HG03139 (cell line): ENCODE results near the gene HAS3.
"Not testable (repeated sequence)": the region's sequence is repeated elsewhere in the genome, so short reads cannot be mapped to it uniquely, and the experiment has no call there.

Experiments
- ATAC-seq: cut with Tn5 transposase; IDR thresholded peaks from one replicate; pipeline ENCODE4 v1.9.1; 2021; ENCODE audit not compliant: unreplicated experiment

HAS3 gene

DNA sequence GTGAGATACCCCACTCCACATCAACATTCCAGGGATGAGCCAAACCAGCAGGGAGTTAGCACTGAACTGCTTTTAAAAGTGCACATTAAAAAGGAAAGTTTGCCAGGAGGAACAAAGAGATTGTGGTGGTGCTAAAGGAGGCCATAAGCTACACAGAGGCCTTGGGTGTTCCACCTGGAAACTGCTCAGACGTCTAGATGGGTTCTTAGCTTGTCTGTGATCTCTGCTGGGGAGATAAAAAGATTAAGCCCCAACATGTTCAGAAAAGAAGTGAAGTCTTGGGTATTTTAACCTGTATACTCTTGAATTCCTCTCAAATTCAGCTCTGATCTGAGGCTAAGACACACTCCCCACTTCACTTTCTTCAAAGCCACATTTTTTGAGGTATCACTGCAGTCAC is 10.4 kb downstream of the HAS3 start:
- no peak for ATAC-seq

DNA sequence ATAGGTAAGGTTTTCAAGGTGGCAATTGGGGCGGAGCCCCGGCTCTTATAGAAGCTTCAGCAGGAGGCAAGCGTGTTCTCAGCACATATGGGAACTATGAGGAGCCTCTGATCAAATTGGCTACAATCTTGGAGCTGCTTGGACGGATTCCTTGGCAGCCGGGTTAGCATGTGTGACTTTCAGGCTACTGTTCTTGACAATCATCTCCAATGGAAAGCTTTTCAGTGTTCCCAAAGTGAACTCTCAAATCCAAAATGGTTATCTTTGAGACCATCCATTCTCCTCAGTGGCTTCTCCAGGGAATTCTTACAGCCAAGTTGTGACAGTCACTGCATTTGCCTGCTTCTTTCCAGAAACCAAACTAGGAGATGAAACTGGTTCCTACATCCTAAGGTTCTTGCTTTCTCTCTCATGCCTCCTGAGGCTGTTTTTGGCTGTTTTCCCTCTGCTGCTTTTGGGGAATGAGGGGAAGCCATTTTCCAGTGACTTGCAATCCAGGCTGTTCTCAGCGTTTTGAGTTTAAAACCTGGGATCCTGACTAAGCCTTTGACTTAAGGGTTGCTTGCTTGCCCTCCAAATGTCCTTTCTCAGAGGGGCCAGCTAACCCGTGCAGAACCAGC is 10.9 kb downstream of the HAS3 start:
- no peak for ATAC-seq

DNA sequence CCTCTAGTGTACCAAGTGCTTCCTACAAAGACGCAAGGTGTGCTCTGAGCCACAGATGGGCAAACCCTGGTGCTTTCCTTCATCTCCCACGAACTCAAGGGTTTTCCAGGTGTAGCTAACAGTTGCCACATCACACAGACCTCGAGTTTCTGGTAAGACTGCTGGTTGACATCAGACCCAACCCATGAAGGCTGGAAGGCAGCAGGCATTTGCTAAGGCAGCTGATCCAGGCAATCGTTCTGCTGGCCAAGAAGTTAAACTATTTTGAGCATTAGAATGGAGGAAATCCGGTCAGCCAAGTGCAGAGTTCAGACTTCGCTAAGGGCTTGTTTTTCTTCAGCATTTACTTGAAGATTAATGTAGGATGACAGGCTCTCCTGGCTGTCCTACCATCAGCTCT is 11.5 kb downstream of the HAS3 start:
- no peak for ATAC-seq

DNA sequence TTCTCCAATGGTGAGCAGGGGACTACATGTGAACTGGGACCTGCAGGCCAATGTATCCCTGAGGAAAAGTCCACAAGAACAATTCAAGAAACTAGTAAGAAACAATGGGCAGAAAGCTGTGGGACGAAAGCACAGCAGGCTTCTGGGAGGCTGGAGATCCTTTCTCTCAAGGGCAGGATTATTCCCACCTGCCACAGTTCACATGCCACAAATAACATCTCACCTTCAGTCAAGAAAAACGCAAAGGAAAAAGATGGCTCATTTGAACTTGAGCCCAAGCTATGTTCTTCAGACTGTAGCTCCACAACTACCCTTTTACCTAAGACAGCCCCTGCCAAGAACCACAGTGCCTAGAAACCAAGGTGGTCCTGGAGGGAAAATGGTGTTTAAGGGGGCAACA is 13.0 kb downstream of the HAS3 start:
- no peak for ATAC-seq

DNA sequence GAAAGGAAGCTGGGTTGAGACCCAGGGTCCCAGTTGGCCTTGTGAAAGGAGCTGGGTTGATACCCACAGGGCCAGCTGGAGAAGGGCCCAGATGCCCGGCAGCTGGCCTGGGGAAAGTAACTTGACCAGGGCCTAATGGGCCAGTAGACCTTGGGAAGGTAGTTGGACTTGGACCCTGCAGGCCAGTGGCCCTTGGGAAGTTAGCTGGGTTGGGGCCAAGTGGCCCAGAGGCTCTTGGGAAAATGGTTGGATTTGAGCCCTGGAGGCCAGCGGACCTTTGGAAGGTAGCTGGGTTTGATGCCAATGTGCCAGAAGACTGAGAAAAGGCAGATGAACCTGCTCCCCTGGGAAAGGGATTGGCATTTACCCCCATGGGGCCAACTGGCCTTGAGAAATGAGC is 13.5 kb downstream of the HAS3 start:
- ATAC-seq: no peak

DNA sequence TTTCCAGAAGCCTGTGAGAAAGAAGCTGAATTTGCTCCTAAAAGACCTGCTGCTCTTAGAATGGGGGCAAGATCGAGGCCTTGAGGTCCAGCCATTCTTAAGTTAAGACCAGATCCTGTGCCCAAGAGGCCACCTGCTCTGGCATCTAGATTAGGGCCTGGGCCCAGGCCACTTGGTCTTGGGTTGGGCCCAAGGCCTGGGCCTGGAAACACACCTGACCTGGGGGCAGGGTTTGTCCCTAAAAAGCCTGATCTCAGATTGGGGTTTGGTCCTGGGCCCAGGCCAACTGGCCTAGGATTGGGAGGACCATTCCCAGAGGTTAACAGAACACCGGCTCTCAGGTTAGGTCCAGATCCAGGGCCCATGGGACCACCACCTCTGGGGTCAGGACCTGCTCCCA is 14.1 kb downstream of the HAS3 start:
- ATAC-seq: no peak

DNA sequence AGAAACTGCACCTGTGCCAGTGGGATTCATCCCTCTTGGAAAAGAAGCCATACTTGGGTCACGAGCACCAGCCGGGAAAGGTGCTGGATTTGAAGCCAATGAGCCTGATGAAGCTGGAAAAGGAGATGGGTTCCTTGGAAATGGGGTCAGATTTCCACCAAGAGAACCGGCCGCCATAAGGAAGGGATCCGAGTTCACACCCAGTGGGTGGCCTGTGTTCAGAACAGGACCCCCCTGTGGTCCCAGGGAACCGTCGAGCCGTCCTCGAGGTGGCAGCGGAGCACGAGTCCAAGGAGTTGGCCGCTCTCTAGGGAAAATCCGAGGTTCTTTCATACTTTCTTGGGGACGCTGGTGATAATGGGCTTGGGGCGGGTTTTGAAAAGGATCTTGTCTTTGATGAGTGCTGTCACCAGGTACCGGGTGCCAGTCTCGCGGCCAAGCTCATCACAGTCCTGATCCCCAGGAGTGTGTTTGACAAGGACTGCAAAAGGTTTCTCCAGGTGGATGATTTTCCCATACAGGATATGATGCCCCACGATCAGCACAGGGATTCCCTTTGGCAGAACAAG is 14.7 kb downstream of the HAS3 start:
- no peak for ATAC-seq

DNA sequence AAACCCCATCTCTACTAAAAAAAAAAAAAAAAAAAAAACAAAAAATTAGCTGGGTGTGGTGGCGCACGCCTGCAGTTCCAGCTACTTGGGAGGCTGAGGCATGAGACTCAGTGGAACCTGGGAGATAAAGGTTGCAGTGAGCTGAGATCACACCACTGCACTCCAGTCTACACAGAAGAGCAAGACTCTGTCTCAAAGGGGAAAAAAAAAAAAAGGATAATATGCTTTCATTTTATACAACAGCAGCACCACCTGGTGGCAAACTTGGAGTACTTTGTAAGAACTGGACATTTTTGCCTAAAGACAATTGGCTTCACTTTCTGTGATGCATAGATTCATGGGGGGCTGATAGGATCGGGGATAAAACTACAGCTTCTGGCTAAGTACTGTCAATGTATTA is 18.5 kb downstream of the HAS3 start:
- no peak for ATAC-seq

DNA sequence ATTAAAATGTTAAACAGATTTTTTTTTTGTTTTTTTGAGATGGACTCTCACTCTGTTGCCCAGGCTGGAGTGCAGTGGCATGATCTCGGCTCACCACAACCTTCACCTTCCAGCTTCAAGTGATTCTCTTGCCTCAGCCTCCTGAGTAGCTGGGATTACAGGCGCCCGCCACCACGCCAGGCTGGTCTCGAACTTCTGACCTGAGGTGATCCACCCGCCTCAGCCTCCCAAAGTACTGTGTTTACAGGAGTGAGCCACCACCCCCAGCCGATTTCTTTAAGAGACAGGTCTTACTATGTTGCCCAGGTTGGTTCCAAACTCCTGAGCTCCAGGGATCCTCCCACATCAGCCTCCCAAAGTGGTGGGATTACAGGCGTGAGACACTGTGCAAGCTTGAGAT is 19.0 kb downstream of the HAS3 start:
- ATAC-seq: not testable (repeated sequence)

DNA sequence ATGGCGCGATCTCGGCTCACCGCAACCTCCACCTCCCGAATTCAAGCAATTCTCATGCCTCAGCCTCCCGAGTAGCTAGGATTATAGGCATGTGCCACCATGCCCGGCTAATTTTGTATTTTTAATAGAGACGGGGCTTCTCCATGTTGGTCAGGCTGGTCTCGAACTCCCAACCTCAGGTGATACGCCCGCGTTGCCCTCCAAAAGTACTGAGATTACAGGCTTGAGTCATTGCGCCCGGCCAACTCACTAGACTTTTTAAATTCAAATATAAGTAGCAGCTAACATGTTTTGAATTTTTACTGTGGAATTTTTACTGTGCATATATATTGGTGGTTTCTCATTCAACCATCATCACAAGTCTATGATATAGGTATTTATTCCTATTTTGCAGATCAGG is 19.5 kb downstream of the HAS3 start:
- ATAC-seq: not testable (repeated sequence)

DNA sequence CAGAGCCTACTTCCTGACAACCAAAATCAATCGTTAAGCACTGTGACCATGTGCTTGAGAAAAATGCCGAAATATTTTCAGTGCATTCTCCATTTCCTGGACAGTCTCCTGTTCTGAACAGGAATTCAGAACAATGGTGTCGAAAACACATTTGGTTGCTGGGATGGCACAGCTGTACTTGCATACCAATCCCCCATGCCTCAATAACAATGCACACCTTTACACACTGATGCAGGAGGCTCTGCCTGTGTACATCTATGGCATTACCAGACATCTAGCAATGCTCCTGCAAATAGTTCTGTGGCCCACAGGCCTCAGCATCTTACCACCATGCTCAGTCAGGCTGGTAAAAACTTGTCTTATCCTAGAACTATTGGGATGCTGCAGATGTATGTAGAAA is 20.8 kb downstream of the HAS3 start:
- ATAC-seq: no peak

DNA sequence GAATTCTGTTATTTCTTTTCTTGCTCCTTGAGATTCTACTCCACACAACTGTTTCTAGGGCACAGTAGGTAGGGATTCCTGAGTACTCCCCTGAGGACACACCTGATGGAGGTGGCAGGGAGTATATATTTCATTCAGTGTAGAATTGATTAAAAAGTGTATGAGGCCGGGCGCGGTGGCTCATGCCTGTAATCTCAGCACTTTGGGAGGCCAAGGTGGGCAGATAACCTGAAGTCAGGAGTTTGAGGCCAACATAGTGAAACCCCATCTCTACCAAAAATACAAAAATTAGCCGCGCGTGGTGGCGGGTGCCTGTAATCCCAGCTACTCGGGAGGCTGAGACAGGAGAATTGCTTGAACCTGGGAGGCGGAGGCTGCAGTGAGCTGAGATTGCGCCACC is 21.3 kb downstream of the HAS3 start:
- ATAC-seq: not testable (repeated sequence)

DNA sequence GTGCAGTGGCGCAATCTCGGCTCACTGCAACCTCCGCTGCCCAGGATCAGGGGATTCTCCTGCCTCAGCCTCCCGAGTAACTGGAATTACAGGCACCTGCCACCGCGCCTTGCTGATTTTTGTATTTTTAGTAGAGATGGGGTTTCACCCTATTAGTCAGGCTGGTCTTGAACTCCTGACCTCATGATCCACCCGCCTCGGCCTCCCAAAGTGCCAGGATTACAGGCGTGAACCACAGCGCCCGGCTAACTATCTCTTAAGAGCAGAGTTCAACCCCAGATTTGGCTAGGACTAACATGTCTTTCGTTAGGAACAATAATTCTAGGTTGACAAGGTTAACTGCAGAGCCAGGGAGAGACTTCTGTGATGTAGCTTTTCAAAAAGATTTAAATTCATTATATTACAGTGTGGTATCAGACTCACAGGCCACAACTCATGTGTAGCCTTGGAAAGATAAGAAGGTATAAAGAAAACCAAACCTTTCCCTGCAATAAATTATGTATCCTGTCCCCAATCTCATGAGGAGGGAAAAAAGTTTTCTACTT is 22.6 kb downstream of the HAS3 start:
- no peak for ATAC-seq

DNA sequence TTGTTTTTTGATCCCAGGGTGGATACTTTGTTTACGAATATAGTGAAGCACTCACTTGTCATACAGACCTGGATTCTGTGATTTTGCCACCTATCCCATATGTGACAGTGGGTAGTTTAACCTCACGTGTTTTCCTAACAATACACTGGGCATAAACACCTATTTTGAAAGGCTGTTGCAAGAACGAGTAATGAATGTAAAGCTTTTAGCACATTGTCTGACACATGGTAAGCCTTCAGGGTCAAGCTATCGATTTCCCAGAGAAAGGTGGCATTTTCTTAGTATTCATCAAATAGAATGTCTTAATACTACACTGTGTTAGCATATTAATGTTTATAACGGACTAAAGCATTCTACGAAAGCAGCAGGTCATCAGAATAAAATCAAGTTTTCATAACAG is 25.0 kb downstream of the HAS3 start:
- no peak for ATAC-seq

DNA sequence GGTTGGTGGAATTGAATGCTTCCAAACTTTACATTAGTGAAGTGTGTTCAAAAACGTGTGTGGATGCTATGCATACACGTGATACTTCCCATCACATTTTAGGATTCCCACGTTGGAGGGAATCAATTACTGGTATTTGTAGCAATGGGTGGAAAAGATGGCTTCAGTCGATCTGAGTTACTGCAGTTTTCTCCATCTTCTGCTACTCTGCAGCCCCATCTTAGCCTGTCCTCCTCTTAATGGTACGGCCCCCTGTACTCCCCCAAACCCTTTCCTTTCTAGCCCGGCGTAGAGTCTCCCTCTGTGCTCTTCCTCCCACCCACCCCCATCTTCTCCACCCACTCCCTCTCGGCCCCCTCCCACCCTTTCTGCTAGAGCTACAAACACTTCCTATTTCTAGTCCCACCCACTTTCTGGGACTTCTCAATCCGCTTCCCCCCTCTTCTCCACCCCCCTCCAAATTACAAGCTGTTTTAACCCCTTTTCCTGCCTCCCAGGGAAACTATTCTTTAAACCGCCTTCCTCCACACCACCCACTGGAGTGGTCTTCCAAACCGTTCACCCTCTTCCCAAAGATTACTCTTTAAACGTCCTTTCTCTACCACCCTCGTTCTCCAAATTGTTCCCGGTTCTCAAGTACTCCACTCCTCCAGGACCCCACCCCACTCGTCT is 25.9 kb downstream of the HAS3 start:
- no peak for ATAC-seq

DNA sequence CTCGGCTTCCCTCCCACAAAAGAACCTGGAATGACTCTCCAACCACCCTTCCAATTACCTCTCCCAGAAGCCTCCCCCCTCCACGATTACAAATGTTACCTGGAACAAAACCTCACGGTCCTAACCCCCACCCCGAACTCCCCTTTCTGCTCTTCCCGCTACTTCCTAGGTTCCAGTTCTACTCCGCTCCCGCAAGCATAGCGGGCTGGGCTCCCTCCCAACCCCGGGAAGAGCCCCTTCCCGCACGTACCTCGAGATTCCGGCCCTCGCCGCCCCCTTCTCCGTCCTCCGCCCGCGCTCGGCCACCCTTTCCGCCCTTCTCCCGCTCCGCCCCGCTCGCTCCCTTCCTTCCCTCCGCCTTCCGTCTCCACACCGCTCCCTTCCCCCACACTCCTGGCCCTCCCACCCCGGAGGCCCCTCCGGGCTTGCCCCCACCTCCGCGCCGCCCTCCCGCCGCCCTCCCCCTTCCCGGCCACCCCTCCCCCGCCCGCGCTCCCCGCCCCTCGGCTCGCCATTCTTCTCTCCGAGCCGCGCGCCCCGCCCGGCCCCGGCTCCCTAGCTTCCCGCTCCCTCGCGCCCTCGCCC is 26.5 kb downstream of the HAS3 start:
- ATAC-seq: peak; percentile 30

DNA sequence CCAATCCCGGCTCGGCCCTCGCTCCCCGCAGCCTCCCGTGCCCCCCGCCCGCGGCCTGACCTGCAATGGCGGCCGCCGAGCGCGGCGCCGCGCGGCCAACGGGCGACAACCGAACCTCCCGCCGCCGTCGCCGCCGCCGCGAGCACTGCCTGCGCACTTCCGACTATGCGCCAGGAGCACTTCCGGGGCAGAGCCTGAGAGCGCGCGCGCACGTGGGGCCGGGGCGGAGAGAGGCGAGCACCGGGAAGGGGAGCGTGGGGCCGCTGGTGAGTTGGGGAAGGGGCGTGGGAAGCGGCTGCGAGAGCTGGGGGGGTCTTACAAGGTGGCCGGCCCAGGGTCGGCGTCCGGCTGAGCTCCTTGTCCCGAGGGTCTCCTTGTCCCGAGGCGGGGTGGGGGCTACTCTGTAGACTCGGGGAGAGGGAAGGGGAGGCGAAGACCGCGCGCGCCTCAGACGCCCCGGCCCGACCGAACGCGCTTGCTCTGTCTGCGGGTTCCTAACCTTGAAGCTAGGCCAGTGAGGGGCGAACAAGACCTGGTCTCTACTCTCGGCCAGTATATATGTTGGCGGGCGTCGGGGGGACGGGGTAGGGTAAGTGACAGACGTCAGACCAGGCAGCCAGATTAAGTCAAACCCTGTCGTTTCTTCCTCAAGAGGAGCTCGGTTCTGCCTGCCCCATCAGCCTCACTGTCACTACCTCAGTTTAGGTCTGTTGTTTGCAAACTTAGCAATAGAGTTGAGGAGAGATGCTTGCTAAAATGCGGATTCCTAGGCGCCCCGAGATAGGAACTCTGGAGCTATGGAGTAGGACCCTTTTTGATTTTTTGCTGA is 27.2 kb downstream of the HAS3 start, which contains the start of the genes CHTF8 and UTP4:
Gene CHTF8 (minus strand): TSS at position 165 of the 829 bp plus-strand sequence. CDS start 11,130 bp downstream, outside the sequence.
Gene UTP4 (plus strand): TSS at position 226 of the 829 bp plus-strand sequence. CDS start 811 bp downstream, outside the sequence.
- ATAC-seq: peak; percentile 77

DNA sequence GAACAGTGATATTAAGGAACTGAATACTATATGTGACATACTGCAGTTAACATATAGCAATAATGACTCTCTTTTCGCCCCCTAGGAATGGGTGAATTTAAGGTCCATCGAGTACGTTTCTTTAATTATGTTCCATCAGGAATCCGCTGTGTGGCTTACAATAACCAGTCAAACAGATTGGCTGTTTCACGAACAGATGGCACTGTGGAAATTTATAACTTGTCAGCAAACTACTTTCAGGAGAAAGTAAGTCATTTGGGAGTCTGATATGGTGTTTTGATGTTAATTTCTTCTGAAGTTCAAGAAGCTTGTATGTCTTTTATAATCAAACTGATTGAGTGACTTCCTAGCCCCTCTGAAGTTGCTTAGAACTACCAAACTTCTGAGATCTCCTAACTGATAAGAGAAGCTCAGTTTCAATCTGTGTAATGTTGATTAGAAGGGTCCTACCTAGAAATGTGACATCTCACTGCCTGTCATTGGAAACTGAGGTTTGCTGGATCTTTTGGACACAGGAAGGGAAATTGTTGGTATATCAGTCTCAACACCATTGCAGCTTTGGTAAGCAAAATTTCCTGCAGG is 28.0 kb downstream of the HAS3 start:
- ATAC-seq: no peak

DNA sequence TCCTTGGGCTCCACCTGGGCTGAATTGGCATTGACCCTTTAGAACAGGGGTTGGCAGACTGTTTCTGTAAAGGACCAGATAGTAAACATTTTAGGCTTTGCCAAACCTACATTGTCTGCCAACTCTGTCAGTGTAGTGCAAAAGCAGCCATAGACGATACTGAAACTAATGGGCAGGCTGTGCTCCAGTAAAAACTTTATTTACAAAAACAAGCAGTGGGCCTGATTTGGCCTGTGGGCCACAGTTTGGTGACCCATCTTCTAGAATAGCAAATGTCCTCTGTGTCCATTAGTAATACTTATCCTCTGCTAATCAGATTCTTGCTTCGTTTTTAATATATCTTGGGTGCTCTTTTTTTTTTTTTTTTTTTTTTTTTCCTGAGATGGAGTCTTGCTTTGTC is 33.2 kb downstream of the HAS3 start:
- ATAC-seq: no peak

DNA sequence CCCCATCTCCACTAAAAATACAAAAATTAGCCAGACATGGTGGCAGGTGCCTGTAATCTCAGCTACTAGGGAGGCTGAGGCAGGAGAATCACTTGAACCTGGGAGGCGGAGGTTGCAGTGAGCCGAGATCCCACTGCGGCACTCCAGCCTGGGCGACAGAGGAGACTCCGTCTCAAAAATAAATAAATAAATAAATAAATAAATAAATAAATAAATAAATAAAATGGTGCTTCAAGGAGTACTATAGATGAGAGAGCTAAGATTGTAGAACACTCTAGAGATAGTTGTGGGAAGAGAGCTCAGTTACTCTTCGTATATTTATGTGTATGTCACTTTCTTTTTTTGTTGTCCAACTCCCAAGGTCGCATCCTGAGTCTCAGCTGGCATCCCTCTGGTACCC is 34.0 kb downstream of the HAS3 start:
- not testable (repeated sequence) for ATAC-seq

DNA sequence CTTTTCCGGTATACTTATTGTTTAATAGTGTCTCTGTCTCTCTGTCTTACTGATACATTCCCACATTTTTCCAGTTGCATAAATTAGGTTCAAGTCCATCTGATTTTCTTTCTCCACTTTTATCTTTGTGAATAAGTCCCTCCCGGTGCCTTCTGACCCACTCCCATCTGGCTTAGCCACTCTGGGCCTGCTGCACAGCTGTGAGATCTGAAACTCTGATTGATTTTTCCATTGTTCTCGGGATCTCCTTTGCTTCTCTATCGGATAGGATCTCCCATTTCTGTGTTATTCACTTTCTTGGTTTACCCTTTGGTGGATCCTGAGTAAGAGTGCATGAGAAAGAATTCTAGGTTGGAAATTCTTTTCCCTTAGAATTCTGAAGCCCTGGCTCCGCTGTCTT is 35.6 kb downstream of the HAS3 start:
- ATAC-seq: no peak
